SH-SY5Y (cell line): ENCODE results near the gene PLA2G4D.

Experiments
- GATA2 ChIP-seq: IDR thresholded peaks from 2 replicates; pipeline ENCODE4 v1.6.1; 2011; ENCODE audit warnings: mild to moderate bottlenecking, low read depth, low read length
- GATA3 ChIP-seq: IDR thresholded peaks from 2 replicates; pipeline ENCODE4 v1.6.1; 2011; ENCODE audit warnings: low read depth, mild to moderate bottlenecking, low read length, moderate library complexity

DNA sequence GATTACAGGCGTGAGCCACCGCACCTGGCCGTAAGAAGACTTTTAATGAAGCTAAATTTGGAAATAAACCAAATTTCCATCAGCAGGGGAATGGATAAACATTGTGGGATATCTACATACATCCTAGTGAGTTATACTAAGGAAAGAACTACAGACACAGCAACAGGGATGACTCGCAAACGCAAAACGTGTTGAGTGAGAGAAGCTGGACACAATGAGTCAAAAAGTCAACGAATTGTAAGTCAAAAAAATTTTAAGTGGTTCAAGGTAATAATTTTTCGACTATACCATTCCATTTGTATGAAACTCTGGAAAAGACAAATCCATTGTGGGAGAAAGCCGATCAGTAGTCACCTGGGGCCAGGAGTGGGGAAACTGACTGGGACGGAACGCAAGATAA lies 42.2 kb upstream of the PLA2G4D start:
- TF ChIP-seq GATA2, result no peak
- TF ChIP-seq GATA3, result no peak
